Camera-type eye (tissue), 1 donor: ENCODE results near the gene TAF11L9. TPM values are rescaled to one million over a fixed set of nuclear protein-coding genes. Genes with fewer than 3 reads are reported as not detected.

Experiments
- total RNA-seq: library from RNA; depleted of rRNA; stranded (reverse); fragments of >200 nt; gene quantifications from one replicate; pipeline ENCODE4 v1.2.3, GENCODE V29; 2014

The TAF11L9 gene
- not detected for total RNA-seq

GRCh38 chr5:17594255-17594654 lies at the start of gene TAF11L9:
Gene TAF11L9, minus strand, starts transcription at chr5:17594394.

GRCh38 chr5:17634160-17634559 lies 40.0 kb upstream of the TAF11L9 start, which contains the start of gene TAF11L14:
Gene TAF11L14, plus strand, starts transcription at chr5:17634460.

GRCh38 chr5:17631788-17632187 lies 37.6 kb upstream of the TAF11L9 start, which contains the start of gene TAF11L13:
Gene TAF11L13, plus strand, starts transcription at chr5:17632088.

GRCh38 chr5:17610092-17610491 lies 15.9 kb upstream of the TAF11L9 start, which contains the start of gene TAF11L12:
Gene TAF11L12, plus strand, starts transcription at chr5:17610392.

GRCh38 chr5:17603880-17604279 lies 9.7 kb upstream of the TAF11L9 start, which contains the start of gene TAF11L11:
Gene TAF11L11, plus strand, starts transcription at chr5:17604183.

GRCh38 chr5:17597728-17598127 lies 3.5 kb upstream of the TAF11L9 start, which contains the start of gene TAF11L10:
Gene TAF11L10, minus strand, starts transcription at chr5:17597828.

GRCh38 chr5:17590860-17591259 lies 3.3 kb downstream of the TAF11L9 start, which contains the start of gene TAF11L8:
Gene TAF11L8, minus strand, starts transcription at chr5:17590960.

GRCh38 chr5:17585658-17586057 lies 8.5 kb downstream of the TAF11L9 start, which contains the start of gene TAF11L7:
Gene TAF11L7, minus strand, starts transcription at chr5:17585758.

Other genes with a start within 250 kb of the TAF11L9 start
- gene TAF11L2, start 96.2 kb downstream of the TAF11L9 start, total RNA-seq, result not detected
- gene TAF11L3, start 76.0 kb downstream of the TAF11L9 start, total RNA-seq, result not detected
- not detected for gene TAF11L4, start 72.6 kb downstream of the TAF11L9 start, total RNA-seq
- not detected for gene TAF11L5, start 69.2 kb downstream of the TAF11L9 start, total RNA-seq
- gene TAF11L6, start 65.7 kb downstream of the TAF11L9 start, total RNA-seq, result not detected
- not detected for gene TAF11L7, start 8.6 kb downstream of the TAF11L9 start, total RNA-seq
- gene TAF11L8, start 3.4 kb downstream of the TAF11L9 start, total RNA-seq, result not detected
- not detected for gene TAF11L10, start 3.4 kb upstream of the TAF11L9 start, total RNA-seq
- gene TAF11L11, start 9.8 kb upstream of the TAF11L9 start, total RNA-seq, result not detected
- not detected for gene TAF11L12, start 16.0 kb upstream of the TAF11L9 start, total RNA-seq
- gene TAF11L13, start 37.7 kb upstream of the TAF11L9 start, total RNA-seq, result not detected
- not detected for gene TAF11L14, start 40.1 kb upstream of the TAF11L9 start, total RNA-seq